SK-N-MC (cell line): ENCODE measurements around the gene DNAJC11.

Source experiments
- DNase-seq: peaks from one replicate; pipeline ENCODE4 v3.0.0-alpha.2; 2011; ENCODE audit warnings: low read depth, low spot score
- H3K27ac ChIP-seq: fragments of 200-600 bp; sonication (generic); 2 replicates; pipeline ENCODE4 v1.5.1; 2016; ENCODE audit warnings: mixed run types
- H3K36me3 ChIP-seq: fragments of 200-600 bp; sonication (generic); 2 replicates; pipeline ENCODE4 v1.6.1; 2017; ENCODE audit warnings: antibody characterized with exemption, low read length, mixed read lengths; ENCODE audit not compliant: insufficient read depth
- H3K4me3 ChIP-seq: fragments of 200-600 bp; sonication (generic); 2 replicates; pipeline ENCODE4 v1.5.1; 2016
- H3K9ac ChIP-seq: fragments of 200-600 bp; sonication (generic); 2 replicates; pipeline ENCODE4 v1.8.0; 2017; ENCODE audit warnings: mixed run types, mixed read lengths; ENCODE audit not compliant: insufficient read length
- H3K9me3 ChIP-seq: fragments of 200-600 bp; sonication (generic); 2 replicates; pipeline ENCODE4 v1.6.1; 2017; ENCODE audit warnings: low read depth, mild to moderate bottlenecking, antibody characterized with exemption, low read length, moderate library complexity, mixed read lengths
- EZH2 ChIP-seq: fragments of 200-600 bp; sonication (generic); IDR thresholded peaks from one replicate; pipeline ENCODE4 v1.6.1; 2017; ENCODE audit warnings: antibody characterized with exemption
- FOXP2 ChIP-seq: optimal IDR thresholded peaks from 2 replicates; pipeline ENCODE3; 2011; ENCODE audit warnings: mild to moderate bottlenecking, moderate library complexity; ENCODE audit not compliant: insufficient read depth; ENCODE audit errors: extremely low read length, control extremely low read depth
- POLR2AphosphoS5 ChIP-seq: IDR thresholded peaks from 2 replicates; pipeline ENCODE4 v1.6.1; 2012; ENCODE audit warnings: mild to moderate bottlenecking, low read depth, low read length, borderline replicate concordance

DNAJC11 gene

GRCh38 chr1:6614929-6615785 is 86.5 kb downstream of the DNAJC11 start:
- no peak for TF ChIP-seq FOXP2
- peaks cover 36% of the 10 kb centered on the region for H3K36me3 ChIP-seq
- peak overlapping the region; percentile 79 for H3K9ac ChIP-seq
- peak overlapping the region; percentile 68 for H3K27ac ChIP-seq
- H3K9me3 ChIP-seq = no peaks in the 10 kb centered on the region
- no peak for DNase-seq
- peak overlapping the region; percentile 95 for H3K4me3 ChIP-seq

- no peak for DNase-seq
- no peak for TF ChIP-seq EZH2
- TF ChIP-seq POLR2AphosphoS5 = no peak
- TF ChIP-seq FOXP2 = no peak
- Histone ChIP-seq H3K27ac (0 out of 2 replicates have a peak overlapping the region, but pooled peaks have one; percentile 31), H3K36me3 (peaks cover 27% of the 10 kb centered on the region), H3K9ac (peak overlapping the region; percentile 74), H3K4me3 (peak overlapping the region; percentile 95), H3K9me3 (no peaks in the 10 kb centered on the region)
Measured at GRCh38 chr1:6614019-6614928, 87.3 kb downstream of the DNAJC11 start.

DNA sequence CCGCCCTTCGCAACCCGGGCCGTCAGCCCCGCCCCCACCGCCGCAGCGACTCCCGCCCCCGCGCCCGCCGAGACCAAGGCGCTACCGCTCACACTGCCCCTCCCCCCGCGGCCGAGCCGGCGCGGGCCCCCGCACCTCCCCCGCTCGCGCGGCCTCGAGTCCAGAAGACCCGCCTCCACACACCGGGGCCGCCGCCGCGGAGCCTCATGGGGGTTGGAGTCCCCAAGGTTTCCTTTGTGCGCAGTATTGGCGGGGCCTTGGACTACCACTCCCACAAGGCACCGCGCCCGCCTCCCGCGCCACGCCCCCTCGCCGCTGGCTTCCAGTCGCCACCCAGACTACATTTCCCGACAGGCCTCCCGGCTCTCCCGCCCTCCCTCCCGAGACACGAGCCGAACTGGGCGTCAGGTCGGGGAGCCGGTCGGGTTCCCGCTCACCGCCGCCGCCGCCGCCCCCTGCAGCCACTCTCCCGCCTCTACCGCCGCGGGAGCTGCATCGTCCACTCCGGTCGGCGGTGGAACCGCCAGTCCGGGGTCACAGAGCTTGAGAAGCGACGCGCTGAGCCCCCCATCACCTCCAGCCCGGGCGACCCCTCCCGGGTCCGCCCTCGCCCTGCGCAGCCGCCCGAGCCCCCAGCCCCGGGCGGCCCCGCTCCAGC is 88.1 kb downstream of the DNAJC11 start, which contains the start of gene PHF13:
TSS of gene PHF13 (plus strand) at position 371 of the 658 bp plus-strand sequence. CDS start 336 bp downstream, outside the sequence.
- Histone ChIP-seq H3K4me3 (peak within 1 kb of the TSS; percentile 95), H3K36me3 (peaks cover 20% of the 10 kb centered on the region), H3K27ac (peak within 1 kb of the TSS; percentile 42; the same call in 1 of the 2 replicates), H3K9me3 (no peaks in the 10 kb centered on the region), H3K9ac (peak within 1 kb of the TSS; percentile 87)
- peak; percentile 65; the same call in 1 of the 2 replicates for TF ChIP-seq POLR2AphosphoS5
- TF ChIP-seq FOXP2 = peak; percentile 80
- TF ChIP-seq EZH2 = no peak
- peak; percentile 95 for DNase-seq

DNA sequence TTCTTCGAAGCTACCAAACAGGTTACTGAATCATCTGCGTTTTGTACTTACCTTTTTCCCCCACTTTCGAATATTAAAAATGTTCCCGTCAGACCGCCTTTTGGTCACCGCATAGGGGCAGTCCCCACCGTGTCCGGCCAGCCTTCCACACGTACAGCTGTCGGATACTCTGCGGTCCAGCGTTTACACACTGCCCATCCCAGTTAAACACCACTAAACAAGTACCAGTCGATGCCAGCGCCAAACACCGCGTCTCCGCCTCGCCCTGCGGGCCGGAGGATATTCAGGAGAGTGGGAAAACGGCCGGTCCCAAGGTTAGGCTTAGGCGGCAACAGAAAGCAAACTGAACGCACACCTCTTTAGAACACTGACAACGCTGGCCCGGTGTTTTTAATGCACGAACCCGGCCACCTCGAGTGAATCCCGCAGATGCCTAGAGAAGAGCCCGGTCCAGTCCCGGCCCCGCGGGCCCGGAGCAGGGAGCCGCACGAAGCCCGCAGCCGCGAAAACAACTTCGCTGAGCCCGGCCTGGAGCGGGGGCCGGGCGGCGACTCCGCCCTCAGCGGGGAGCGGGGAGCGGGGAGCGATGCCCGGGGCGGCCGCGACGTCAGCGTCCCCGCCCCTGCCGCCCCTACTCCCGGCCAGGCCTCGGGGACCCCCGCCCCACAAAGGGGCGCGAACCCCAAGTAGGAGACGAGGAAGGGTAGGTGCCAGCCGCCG is 88.8 kb downstream of the DNAJC11 start:
- TF ChIP-seq FOXP2 (no peak), POLR2AphosphoS5 (no peak), EZH2 (no peak)
- no peak for DNase-seq
- Histone ChIP-seq H3K9ac (peak overlapping the region; percentile 87), H3K36me3 (peaks cover 15% of the 10 kb centered on the region), H3K27ac (peak overlapping the region; percentile 42; the same call in 1 of the 2 replicates), H3K4me3 (peak overlapping the region; percentile 95), H3K9me3 (no peaks in the 10 kb centered on the region)

DNA sequence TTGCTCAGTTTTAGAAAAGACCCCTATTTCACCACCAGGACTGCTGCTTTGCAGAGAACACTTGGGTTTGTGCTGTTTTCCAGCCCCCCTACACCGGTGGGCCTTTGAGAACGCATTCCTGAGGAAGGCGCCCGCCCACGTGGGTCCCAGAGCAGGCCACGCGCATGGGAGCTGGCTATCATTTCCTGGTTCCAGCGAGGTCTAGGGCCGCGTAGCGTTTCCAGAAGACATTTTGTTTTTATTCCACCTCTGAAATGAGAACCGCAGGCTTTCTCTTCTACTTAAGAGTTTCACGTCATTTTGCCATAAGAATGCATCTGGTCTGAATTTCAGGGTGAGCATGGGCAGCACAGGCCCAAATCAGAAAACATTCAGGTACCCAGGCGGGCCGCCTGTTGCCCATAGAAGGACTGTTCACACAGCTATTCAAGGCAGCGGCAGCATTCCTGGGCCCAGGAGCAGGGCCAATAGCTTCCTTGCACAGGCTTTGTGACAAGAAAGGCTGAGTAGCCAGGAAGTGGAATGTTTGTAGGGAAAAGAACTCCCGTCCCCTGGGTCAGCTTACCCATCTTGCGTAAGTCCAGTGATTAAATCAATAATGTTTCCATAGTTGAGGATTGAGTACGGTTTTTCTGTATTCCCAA is 97.6 kb downstream of the DNAJC11 start:
- Histone ChIP-seq H3K36me3 (no peaks in the 10 kb centered on the region; the same call in 1 of the 2 replicates), H3K27ac (peak overlapping the region; percentile 61; the same call in 1 of the 2 replicates), H3K4me3 (no peak overlapping the region), H3K9me3 (no peaks in the 10 kb centered on the region), H3K9ac (no peak overlapping the region)
- DNase-seq = no peak
- TF ChIP-seq EZH2 = no peak
- no peak for TF ChIP-seq POLR2AphosphoS5
- no peak for TF ChIP-seq FOXP2

DNA sequence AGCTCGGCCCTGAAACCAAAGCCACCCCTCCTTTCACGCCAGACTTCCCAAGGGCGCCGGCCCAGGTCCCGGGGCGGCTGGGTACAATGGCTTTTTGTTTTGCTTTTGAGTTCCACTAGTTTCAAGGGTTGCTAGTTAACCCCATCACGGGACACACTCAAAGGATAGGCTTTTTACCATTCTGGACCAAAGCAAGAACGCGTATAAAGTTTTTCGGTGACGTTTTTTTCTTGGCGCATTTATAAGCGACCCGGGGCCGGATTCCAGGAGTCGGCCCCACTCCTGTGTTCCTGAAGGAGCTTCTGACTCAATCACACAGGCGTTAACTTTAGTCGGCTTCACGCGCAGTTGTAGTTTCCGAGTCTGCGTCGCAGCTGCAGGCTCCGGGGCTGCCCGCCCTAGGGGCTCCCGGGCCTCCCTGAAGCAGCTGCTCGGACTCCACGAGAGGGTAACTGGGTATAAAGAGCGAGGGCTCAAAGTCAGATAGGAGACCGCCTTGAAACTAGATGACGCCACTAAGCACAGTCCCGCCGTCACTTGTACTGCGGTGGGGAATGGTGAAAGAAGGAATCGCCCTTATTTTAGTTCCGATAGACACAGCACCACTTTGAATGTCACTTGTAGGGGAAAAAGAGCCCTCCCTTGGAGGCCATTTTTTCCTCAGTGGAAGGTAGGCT is 98.2 kb downstream of the DNAJC11 start:
- no peak for DNase-seq
- H3K9ac ChIP-seq = peak overlapping the region; percentile 60
- H3K27ac ChIP-seq = peak overlapping the region; percentile 61; the same call in 1 of the 2 replicates
- H3K4me3 ChIP-seq = peak overlapping the region; percentile 93
- TF ChIP-seq POLR2AphosphoS5 (no peak; the same call in none of the 2 replicates), EZH2 (no peak), FOXP2 (no peak)
- H3K36me3 ChIP-seq = no peaks in the 10 kb centered on the region; the same call in 1 of the 2 replicates
- no peaks in the 10 kb centered on the region for H3K9me3 ChIP-seq
